ENCODE data around the gene TBX20.

The TBX20 gene

GRCh38 chr7:35255443-35256255 is 1.7 kb upstream of the TBX20 start:
- TF ChIP-seq ARNTL (CRISPR knock-in tag; IDR thresholded peaks at IDR 0.05; ENCODE audit: borderline replicate concordance, low read depth) (no peak), ZFP3 (CRISPR knock-in tag; IDR thresholded peaks at IDR 0.05) (no peak), GLIS3 (CRISPR knock-in tag; IDR thresholded peaks at IDR 0.05) (no peak), CREB5 (CRISPR knock-in tag; IDR thresholded peaks at IDR 0.05; ENCODE audit: low read depth) (no peak), ZFP30 (CRISPR knock-in tag; IDR thresholded peaks at IDR 0.05) (no peak), ISL1 (CRISPR knock-in tag; IDR thresholded peaks at IDR 0.05) (no peak), CSRNP3 (CRISPR knock-in tag; IDR thresholded peaks at IDR 0.05) (no peak), ESRRG (CRISPR knock-in tag; IDR thresholded peaks at IDR 0.05) (no peak), SNAI2 (CRISPR knock-in tag; IDR thresholded peaks at IDR 0.05) (no peak)
- ATAC-seq = no peak

- TF ChIP-seq BACH2 (CRISPR knock-in tag; IDR thresholded peaks at IDR 0.05; ENCODE audit: borderline replicate concordance) (no peak), POU6F1 (CRISPR knock-in tag; IDR thresholded peaks at IDR 0.05; ENCODE audit: borderline replicate concordance, low read depth) (no peak), ZFP30 (CRISPR knock-in tag; IDR thresholded peaks at IDR 0.05) (no peak), PATZ1 (CRISPR knock-in tag; IDR thresholded peaks at IDR 0.05; ENCODE audit: borderline replicate concordance) (no peak), CSRNP3 (CRISPR knock-in tag; IDR thresholded peaks at IDR 0.05) (no peak), PPARA (CRISPR knock-in tag; IDR thresholded peaks at IDR 0.05; ENCODE audit: borderline replicate concordance) (no peak), CREB5 (CRISPR knock-in tag; IDR thresholded peaks at IDR 0.05; ENCODE audit: low read depth) (no peak), ESRRG (CRISPR knock-in tag; IDR thresholded peaks at IDR 0.05) (no peak)
- no peak for ATAC-seq
Observed at GRCh38 chr7:35254496-35255442, 869 bp upstream of the TBX20 start.

GRCh38 chr7:35253460-35253709 is 515 bp downstream of the TBX20 start:
- peak; percentile 76 for ATAC-seq
- TF ChIP-seq SNAI2 (CRISPR knock-in tag; IDR thresholded peaks at IDR 0.05) (no peak), ZFP3 (CRISPR knock-in tag; IDR thresholded peaks at IDR 0.05) (no peak), ZNF8 (CRISPR knock-in tag; IDR thresholded peaks at IDR 0.05) (no peak), ZC3H10 (CRISPR knock-in tag; IDR thresholded peaks at IDR 0.05) (no peak), TCF4 (CRISPR knock-in tag; IDR thresholded peaks at IDR 0.05; ENCODE audit: borderline replicate concordance) (no peak), ESRRG (CRISPR knock-in tag; IDR thresholded peaks at IDR 0.05) (no peak), BACH2 (CRISPR knock-in tag; IDR thresholded peaks at IDR 0.05; ENCODE audit: borderline replicate concordance) (no peak), TSHZ2 (CRISPR knock-in tag; IDR thresholded peaks at IDR 0.05) (no peak), ISL1 (CRISPR knock-in tag; IDR thresholded peaks at IDR 0.05) (no peak), TOX (CRISPR knock-in tag; IDR thresholded peaks at IDR 0.05; ENCODE audit: borderline replicate concordance) (no peak), CSRNP3 (CRISPR knock-in tag; IDR thresholded peaks at IDR 0.05) (no peak), ZNF565 (CRISPR knock-in tag; conservative IDR thresholded peaks at IDR 0.05; ENCODE audit: low read depth) (no peak), OSR1 (CRISPR knock-in tag; IDR thresholded peaks at IDR 0.05) (no peak), PPARA (CRISPR knock-in tag; IDR thresholded peaks at IDR 0.05; ENCODE audit: borderline replicate concordance) (no peak), ZFP30 (CRISPR knock-in tag; IDR thresholded peaks at IDR 0.05) (no peak)
